ENCODE measurements around the gene TAAR1. TPM values are rescaled to one million over a fixed set of nuclear protein-coding genes. Genes with fewer than 3 reads are reported as not detected.
A peak's percentile ranks its signal among the peaks of the same experiment; 100 is the strongest.

Gene TAAR1
- total RNA-seq, 1 donor from 2014 or later, result not detected

GRCh38 chr6:132671295-132671694, 12.3 kb upstream of the TAAR1 start:
- no peak overlapping the region for H3K27ac Mint-ChIP-seq (ENCODE audit: unreplicated experiment)
- no peak overlapping the region for H3K4me3 Mint-ChIP-seq
- H3K27me3 Mint-ChIP-seq (ENCODE audit: low read depth), result no peaks in the 10 kb centered on the region
- H3K4me1 Mint-ChIP-seq, result no peaks in the 10 kb centered on the region
- no peak for DNase-seq (ENCODE audit: low read depth, low spot score)
- H3K9me3 Mint-ChIP-seq, result no peaks in the 10 kb centered on the region
- no peaks in the 10 kb centered on the region for H3K36me3 Mint-ChIP-seq (ENCODE audit: low read depth)
- TF ChIP-seq CTCF (conservative IDR thresholded peaks at IDR 0.05), result no peak

- no peak for DNase-seq (ENCODE audit: low read depth, low spot score)
- no peak overlapping the region for H3K4me3 Mint-ChIP-seq
- no peak overlapping the region for H3K27ac Mint-ChIP-seq (ENCODE audit: unreplicated experiment)
- H3K9me3 Mint-ChIP-seq, result no peaks in the 10 kb centered on the region
- no peaks in the 10 kb centered on the region for H3K27me3 Mint-ChIP-seq (ENCODE audit: low read depth)
- H3K4me1 Mint-ChIP-seq, result no peaks in the 10 kb centered on the region
- no peaks in the 10 kb centered on the region for H3K36me3 Mint-ChIP-seq (ENCODE audit: low read depth)
- peak; percentile 71 for TF ChIP-seq CTCF (conservative IDR thresholded peaks at IDR 0.05)
Measured at GRCh38 chr6:132669690-132670291, 10.8 kb upstream of the TAAR1 start.

- Mint-ChIP-seq H3K4me1 (peaks cover 4% of the 10 kb centered on the region), H3K36me3 (ENCODE audit: low read depth) (no peaks in the 10 kb centered on the region), H3K27ac (ENCODE audit: unreplicated experiment) (no peak overlapping the region), H3K4me3 (no peak overlapping the region), H3K27me3 (ENCODE audit: low read depth) (no peaks in the 10 kb centered on the region), H3K9me3 (no peaks in the 10 kb centered on the region)
- no peak for TF ChIP-seq CTCF (conservative IDR thresholded peaks at IDR 0.05)
- DNase-seq (ENCODE audit: low read depth, low spot score), result no peak
Measured at GRCh38 chr6:132666118-132666517, 7.1 kb upstream of the TAAR1 start.

- Mint-ChIP-seq H3K36me3 (ENCODE audit: low read depth) (no peaks in the 10 kb centered on the region), H3K4me3 (no peak overlapping the region), H3K4me1 (peaks cover 4% of the 10 kb centered on the region), H3K27ac (ENCODE audit: unreplicated experiment) (no peak overlapping the region), H3K27me3 (ENCODE audit: low read depth) (no peaks in the 10 kb centered on the region), H3K9me3 (no peaks in the 10 kb centered on the region)
- TF ChIP-seq CTCF (conservative IDR thresholded peaks at IDR 0.05), result no peak
- no peak for DNase-seq (ENCODE audit: low read depth, low spot score)
Measured at GRCh38 chr6:132664309-132665034, 5.5 kb upstream of the TAAR1 start.

- Mint-ChIP-seq H3K9me3 (no peaks in the 10 kb centered on the region), H3K27ac (ENCODE audit: unreplicated experiment) (no peak overlapping the region), H3K4me1 (peaks cover 4% of the 10 kb centered on the region), H3K4me3 (no peak overlapping the region), H3K27me3 (ENCODE audit: low read depth) (no peaks in the 10 kb centered on the region), H3K36me3 (ENCODE audit: low read depth) (no peaks in the 10 kb centered on the region)
- no peak for DNase-seq (ENCODE audit: low read depth, low spot score)
- TF ChIP-seq CTCF (conservative IDR thresholded peaks at IDR 0.05), result no peak
Measured at GRCh38 chr6:132663661-132664060, 4.7 kb upstream of the TAAR1 start.

Measured in neural crest cell (in vitro differentiated cells).